ENCODE results near the gene CKS1B.
A peak's percentile ranks its signal among the peaks of the same experiment; 100 is the strongest.
"Not testable (repeated sequence)": the region's sequence is repeated elsewhere in the genome, so short reads cannot be mapped to it uniquely, and the experiment has no call there.

The CKS1B gene

DNA sequence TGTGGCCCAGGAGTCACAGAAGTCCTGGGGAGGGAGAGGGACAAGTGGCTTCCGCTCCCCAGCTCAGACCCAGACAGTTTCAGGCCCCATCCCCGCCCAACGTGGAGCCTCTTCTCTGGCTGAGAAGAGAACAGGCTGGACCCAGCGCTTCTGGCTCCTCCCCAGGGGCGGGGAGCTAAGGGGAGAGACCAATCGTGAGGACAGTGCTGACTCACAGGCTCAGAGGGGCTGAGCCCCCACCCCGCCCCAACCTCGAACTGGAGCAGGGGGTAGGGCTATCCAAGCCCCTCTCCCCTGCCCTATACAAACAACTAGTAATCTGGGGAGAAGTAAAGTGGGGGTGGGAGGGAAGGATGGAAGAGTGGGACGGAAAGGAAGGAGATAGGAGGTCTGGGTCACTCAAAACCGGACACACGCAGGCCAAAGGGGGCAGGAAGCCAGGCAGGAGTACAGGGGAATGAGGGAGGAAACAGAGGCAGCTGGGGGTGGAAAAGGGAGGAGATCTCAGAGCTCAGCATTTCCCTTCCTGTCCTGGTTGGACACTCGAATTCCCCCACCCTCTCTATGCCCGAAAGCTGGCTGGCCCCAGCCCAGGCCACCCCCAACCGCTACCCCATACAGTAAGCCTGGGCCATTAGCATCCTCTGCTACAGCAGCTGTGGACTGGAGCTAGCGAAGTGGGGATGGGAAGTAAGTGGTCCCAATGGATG is 3.7 kb upstream of the CKS1B start, which contains the start of gene SHC1:
SHC1 (minus strand) TSS at position 117 of the 710 bp plus-strand sequence. CDS start 221 bp downstream, outside the sequence.
- Mint-ChIP-seq H3K4me3 (peak within 1 kb of the TSS; percentile 40), H3K36me3 (peaks cover 2% of the 10 kb centered on the region)

DNA sequence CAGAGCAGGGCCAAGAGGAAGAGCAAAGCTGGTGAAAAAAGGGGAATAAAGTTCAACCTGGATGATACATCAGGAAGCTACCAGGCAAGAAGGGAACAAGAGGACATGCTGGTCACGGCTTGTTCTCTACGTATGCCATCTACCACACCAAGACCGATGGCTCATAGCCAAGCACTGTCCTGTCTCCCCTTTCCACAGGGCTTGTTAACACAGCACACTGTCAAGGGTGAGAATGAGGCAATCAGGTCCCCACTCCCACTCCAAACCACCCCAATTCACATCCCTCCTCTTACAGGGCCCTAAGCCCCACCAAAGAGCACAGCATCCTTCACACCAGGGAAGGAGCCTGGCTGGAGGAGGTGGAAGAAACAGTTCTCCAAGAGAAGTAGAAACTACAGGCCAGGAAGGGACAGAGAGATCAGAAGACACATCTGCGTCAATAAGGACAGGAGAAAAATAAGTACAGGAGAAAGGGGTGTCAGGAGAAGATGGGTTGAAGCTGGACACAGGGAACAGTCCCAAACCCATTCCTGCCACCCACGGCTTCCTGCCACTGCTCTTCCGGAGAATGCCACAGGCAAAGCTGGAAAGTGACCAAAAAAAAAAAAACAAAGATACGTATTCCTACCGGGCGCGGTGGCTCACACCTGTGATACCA is 3.0 kb upstream of the CKS1B start:
- Mint-ChIP-seq H3K9me3 (no peaks in the 10 kb centered on the region), H3K4me3 (peak overlapping the region; percentile 40), H3K36me3 (peaks cover 2% of the 10 kb centered on the region), H3K27me3 (no peaks in the 10 kb centered on the region), H3K27ac (peak overlapping the region; percentile 13), H3K4me1 (peaks cover 38% of the 10 kb centered on the region)

More for the DNA sequence above, 3.7 kb upstream of the CKS1B start, which contains the start of gene SHC1:
- no peaks in the 10 kb centered on the region for H3K27me3 Mint-ChIP-seq
- H3K27ac Mint-ChIP-seq = peak within 1 kb of the TSS; percentile 79
- no peaks in the 10 kb centered on the region for H3K9me3 Mint-ChIP-seq
- H3K4me1 Mint-ChIP-seq = peaks cover 38% of the 10 kb centered on the region

DNA sequence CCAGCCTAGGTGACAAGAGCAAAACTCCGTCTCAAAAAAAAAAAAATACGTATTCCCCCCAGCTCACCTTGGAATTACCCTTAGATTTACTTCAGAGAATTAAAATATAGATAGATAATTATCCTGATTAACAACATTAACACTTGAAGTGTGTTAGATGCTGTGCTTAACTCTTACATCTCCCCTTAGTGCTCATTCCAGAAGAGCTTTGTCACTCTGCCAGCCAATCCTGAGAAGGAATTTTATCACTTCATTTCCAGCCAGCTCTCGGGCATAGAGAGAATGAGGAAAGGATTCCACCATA is 2.3 kb upstream of the CKS1B start:
- Mint-ChIP-seq H3K4me1 (peaks cover 38% of the 10 kb centered on the region), H3K4me3 (no peak overlapping the region), H3K9me3 (no peaks in the 10 kb centered on the region), H3K27me3 (no peaks in the 10 kb centered on the region), H3K27ac (peak overlapping the region; percentile 69), H3K36me3 (peaks cover 2% of the 10 kb centered on the region)

DNA sequence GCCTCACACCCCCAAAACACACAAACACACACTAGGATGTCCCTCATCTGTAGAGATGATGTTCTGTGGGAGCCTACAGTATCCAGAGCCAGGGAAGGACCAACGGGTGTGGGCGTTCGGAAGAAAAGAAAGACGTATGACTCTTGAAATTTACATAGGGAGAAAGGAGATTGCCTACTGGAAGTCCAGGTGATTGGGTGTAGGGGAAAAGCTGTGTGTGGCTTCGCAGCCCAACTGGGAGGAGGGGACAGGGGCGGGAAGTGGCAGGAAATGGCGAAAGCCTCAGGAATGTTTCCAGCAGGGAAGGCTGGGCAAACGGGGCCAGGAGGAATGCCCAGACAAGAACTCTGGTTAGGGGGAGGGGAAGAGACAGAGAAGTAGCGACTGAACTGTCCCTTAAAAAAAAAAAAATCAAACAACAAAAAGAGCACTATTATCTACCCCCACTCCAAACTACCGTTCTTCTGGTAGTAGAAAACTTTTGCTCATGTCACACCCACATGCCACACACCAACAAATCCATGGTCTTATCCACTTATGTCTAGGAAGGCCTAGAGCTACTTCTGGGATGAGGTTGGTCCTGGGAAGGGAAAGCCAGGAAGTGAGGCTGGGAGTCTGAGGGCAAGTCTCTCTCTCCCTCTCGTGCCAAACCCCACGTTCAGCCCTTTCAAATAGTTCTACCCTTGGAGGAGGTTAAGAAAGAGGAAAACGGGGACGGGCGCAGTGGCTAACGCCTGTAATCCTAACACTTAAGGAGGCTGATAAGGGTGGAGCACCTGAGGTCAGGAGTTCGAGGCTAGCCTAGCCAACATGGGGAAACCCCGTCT is 1.8 kb upstream of the CKS1B start:
- H3K36me3 Mint-ChIP-seq = peaks cover 2% of the 10 kb centered on the region
- peak overlapping the region; percentile 69 for H3K27ac Mint-ChIP-seq

DNA sequence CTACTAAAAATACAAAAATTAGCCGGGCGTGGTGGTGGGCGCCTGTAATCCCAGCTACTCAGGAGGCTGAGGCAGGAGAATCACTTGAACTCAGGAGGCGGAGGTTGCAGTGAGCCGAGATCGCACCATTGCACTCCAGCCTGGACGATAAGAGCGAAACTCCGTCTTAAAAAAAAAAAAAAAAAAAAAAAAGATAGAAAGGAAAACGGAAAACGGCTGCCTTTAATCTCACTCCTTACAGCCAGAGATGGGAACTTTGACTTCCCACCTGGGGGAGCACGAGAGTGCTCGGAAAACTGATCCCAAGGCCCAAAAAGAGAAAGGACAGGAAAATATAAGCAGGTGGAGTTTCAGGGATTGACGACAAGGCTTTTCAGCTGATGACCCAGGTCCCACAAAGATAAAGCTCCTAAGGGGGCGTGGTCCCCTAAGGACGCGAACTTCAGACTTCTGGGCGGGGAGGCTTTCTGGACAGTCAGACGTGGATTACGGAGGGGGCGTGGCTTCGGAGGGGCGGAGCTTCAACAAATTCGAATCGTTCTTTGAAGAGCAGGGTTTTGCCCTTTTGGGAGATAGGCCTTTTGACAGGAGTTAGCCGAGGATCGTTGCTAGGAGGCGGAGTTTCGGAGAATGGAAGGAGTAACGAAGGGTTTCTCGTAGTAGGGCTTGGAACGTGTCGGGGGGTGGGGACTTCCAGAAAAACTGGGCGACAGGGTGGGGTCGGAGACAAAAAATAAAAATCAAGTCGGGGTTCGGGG is 958 bp upstream of the CKS1B start:
- peaks cover 33% of the 10 kb centered on the region for H3K4me1 Mint-ChIP-seq
- no peaks in the 10 kb centered on the region for H3K9me3 Mint-ChIP-seq
- no peak overlapping the region for H3K4me3 Mint-ChIP-seq
- H3K27ac Mint-ChIP-seq = no peak overlapping the region
- H3K36me3 Mint-ChIP-seq = peaks cover 2% of the 10 kb centered on the region
- H3K27me3 Mint-ChIP-seq = no peaks in the 10 kb centered on the region

More for the DNA sequence above, 1.8 kb upstream of the CKS1B start:
- Mint-ChIP-seq H3K27me3 (no peaks in the 10 kb centered on the region), H3K9me3 (no peaks in the 10 kb centered on the region), H3K4me3 (no peak overlapping the region), H3K4me1 (peaks cover 38% of the 10 kb centered on the region)

DNA sequence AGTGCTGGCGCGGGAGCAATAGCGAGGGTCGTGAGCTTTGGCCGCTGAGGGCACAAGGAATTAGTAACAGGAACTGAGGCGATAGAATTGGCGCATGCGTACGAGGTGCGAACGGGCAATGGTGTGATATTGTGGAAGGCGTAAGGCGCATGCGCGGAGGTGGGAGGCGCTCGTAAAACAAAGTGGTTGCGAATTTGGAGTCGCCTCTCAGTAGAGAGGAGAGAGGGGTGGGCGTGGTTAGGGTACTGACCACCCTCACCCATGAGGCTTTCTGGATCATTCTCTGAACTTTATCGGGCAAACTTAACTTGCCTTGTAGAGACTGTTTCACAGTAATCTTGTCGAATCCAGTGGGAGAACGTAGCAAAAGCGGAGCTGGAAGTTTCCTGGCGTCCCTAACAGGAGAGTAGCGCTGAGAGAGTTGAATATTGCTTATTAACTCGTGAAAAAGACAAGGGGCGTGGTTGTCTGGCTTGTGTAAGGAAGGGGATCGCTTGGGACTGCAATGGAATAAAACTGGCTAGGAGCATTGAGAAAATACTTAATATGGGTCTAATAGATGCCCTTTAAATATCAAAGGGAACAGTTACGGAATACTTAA is 427 bp downstream of the CKS1B start:
- Mint-ChIP-seq H3K4me1 (peaks cover 23% of the 10 kb centered on the region), H3K27ac (no peak overlapping the region), H3K36me3 (peaks cover 2% of the 10 kb centered on the region), H3K27me3 (no peaks in the 10 kb centered on the region), H3K9me3 (no peaks in the 10 kb centered on the region), H3K4me3 (no peak overlapping the region)

DNA sequence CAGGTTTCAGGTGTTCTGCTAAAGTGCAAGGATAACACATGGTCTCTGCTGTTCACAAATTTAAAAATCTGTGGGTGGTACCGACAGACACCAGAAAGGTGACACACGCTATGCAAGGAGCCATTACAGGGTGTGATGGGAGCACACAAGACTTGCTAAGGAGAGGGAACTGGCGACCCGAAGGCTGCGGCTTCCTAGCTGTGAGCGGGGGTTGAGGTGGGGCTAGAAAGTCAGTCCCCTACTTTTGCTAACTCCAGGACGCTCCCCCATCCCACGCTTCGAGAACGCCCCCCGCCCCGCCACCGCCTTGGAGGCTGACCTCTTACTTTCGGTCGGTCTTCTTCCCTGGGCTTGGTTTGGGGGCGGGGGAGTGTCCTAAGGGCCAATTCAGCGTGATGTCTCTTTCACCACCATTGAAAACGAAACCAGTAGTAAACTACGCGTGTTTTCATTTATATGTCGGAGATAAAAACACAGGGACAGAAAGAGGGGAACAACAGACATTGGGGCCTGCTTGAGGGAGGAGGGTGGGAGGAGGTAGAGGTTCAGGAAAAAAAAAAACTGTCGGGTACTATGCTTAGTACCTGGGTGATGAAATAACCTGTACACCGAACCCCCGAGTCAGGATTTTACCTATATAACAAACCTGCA is 1.1 kb downstream of the CKS1B start:
- H3K27ac Mint-ChIP-seq = no peak overlapping the region
- no peaks in the 10 kb centered on the region for H3K9me3 Mint-ChIP-seq
- peaks cover 2% of the 10 kb centered on the region for H3K36me3 Mint-ChIP-seq
- no peaks in the 10 kb centered on the region for H3K27me3 Mint-ChIP-seq
- no peak overlapping the region for H3K4me3 Mint-ChIP-seq
- peaks cover 23% of the 10 kb centered on the region for H3K4me1 Mint-ChIP-seq

DNA sequence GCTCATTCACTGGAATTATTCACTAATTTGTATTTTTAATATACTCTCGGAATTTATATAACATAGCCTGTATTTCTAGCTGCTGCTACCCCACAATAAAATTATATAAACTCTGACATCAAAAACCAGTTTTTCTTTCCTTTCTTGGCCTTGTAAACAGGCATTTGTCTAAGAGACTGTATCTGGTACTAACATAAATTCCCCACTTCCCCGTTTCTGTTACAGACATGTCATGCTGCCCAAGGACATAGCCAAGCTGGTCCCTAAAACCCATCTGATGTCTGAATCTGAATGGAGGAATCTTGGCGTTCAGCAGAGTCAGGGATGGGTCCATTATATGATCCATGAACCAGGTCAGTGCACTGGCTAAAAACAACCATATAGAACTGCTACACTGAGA is 3.3 kb downstream of the CKS1B start:
- H3K27me3 Mint-ChIP-seq, H3K4me1 Mint-ChIP-seq, H3K36me3 Mint-ChIP-seq, H3K4me3 Mint-ChIP-seq, H3K9me3 Mint-ChIP-seq: not testable (repeated sequence)
- H3K27ac Mint-ChIP-seq = peak overlapping the region; percentile 26

DNA sequence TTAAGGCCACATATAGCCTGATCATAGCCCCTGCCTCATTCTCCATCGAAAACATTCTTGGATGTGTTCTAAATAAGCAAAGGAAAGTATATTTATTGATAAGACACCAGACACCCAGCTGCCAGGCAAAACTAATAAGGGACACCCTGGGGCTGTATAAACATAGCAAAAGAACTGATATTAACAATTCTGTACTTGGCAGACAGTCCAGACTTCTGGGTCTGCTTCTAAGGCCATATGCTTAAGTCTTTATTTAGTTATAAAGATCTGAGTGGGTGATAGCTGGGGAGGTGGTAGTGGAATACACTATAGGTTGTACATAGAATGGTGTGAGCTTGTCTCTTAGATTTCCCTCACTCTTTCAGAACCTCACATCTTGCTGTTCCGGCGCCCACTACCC is 3.9 kb downstream of the CKS1B start:
- Mint-ChIP-seq H3K4me1 (no peaks in the 10 kb centered on the region), H3K27me3 (no peaks in the 10 kb centered on the region), H3K27ac (no peak overlapping the region), H3K9me3 (no peaks in the 10 kb centered on the region), H3K36me3 (peaks cover 2% of the 10 kb centered on the region), H3K4me3 (no peak overlapping the region)

DNA sequence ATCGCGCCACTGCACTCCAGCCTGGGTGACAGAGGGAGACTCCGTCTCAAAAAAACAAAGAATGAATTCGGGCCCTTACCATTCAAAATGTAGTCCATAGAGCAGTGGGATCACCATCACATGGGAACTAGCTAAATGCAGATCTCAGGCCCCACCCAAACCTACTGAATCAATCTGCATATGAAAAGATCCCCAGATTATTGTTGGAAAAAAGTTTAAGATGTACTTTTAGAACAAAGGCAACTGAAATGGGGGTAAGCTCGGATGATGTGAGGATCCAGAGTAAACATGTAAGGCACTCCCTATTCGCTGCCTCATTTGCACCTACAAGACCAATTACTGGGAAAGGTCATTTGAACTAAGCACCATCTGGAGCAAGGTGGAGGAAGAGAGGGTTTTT is 7.9 kb downstream of the CKS1B start:
- Mint-ChIP-seq H3K36me3 (peaks cover 2% of the 10 kb centered on the region), H3K4me1 (peaks cover 12% of the 10 kb centered on the region), H3K27ac (peak overlapping the region; percentile 41), H3K27me3 (no peaks in the 10 kb centered on the region), H3K9me3 (no peaks in the 10 kb centered on the region), H3K4me3 (no peak overlapping the region)

DNA sequence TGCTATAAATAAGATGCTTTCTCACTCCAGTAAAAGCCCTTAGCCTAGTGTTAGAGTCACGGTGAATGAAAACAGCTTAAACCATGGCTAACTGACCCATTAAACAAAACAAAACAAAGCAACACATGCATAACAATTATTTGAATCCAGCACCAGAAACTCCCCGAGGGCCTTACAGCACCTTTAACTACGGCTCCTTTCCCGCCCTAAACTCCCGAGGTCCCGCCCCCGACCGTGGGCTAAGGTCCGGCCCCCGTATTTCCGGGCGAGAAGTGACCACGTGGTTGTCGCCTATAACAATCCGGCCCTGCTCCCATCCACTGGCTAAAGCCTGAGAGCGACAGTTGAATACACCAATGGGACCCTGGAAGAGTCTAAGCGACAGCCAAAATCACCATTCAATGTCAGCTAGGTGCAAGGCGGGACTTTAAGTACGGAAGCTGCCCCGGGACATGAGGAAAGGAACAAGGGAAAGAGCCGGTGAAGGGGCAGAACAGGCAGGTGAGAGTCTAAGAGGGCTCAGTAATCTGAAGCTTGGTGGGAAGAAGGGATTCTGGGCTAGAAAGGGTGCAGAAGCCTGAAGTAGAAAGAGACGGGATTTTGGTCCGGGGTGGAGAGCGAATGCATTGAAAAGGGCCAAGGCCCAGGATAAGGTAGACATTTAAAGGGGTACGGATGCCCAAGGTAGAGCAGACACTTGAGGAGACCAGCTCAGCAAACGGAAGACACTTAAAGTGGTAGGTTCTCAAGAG is 8.6 kb downstream of the CKS1B start, which contains the start of gene FLAD1:
FLAD1 (plus strand) TSS at position 448 of the 752 bp plus-strand sequence. CDS start 351 bp downstream, outside the sequence.
- H3K27me3 Mint-ChIP-seq = no peaks in the 10 kb centered on the region
- H3K4me1 Mint-ChIP-seq = peaks cover 13% of the 10 kb centered on the region
- H3K36me3 Mint-ChIP-seq = peaks cover 2% of the 10 kb centered on the region
- no peaks in the 10 kb centered on the region for H3K9me3 Mint-ChIP-seq
- H3K4me3 Mint-ChIP-seq = no peak within 1 kb of the TSS
- peak within 1 kb of the TSS; percentile 41 for H3K27ac Mint-ChIP-seq

DNA sequence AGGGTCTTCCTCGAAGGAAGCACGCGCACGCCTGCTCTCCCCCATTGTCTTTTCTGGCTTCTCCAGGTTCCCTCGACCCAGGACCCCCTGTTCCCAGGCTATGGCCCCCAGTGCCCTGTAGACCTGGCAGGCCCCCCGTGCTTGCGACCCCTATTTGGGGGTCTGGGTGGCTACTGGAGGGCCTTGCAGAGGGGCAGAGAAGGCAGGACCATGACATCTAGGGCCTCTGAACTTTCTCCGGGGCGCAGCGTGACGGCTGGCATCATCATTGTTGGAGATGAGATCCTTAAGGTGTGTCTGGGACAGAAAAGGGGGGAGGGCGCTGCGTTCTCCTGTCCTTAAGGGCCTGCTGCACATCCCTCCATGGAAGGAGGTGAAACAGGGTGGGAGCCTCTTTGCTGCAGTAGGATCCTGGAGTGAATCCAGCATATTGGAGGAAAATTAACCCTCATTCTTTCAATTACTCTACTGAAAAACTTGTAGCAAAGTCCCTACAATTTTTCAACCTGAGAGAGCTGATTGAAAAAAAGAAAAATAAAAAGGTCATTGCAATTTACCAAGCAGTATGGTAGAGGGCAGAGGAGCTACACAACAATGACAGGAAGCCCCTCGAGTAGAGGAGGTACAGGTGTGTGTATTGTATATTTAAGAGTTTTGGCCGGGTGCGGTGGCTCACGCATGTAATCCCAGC is 9.4 kb downstream of the CKS1B start:
- Mint-ChIP-seq H3K9me3 (no peaks in the 10 kb centered on the region), H3K27ac (no peak overlapping the region), H3K4me3 (no peak overlapping the region), H3K36me3 (peaks cover 3% of the 10 kb centered on the region), H3K27me3 (no peaks in the 10 kb centered on the region), H3K4me1 (peaks cover 22% of the 10 kb centered on the region)

DNA sequence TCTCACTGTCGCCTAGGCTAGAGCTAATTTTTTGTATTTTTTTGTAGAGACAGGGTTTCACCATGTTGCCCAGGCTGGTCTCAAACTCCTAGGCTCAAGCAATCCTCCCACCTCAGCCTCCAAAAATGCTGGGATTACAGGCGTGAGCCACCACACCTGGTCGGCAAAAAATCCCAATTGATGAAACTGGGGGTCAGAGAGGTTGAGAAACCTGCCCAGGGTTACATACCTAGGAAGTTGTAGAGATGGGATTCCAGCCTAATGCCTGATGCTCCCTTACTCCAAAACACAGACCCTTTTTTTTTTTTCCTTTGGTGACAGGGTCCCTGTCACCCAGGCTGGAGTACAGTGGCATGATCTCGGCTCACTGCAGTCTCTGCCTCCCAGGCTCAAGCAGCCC is 12.3 kb downstream of the CKS1B start:
- H3K27me3 Mint-ChIP-seq, H3K4me3 Mint-ChIP-seq, H3K27ac Mint-ChIP-seq, H3K36me3 Mint-ChIP-seq, H3K9me3 Mint-ChIP-seq: not testable (repeated sequence)
- peaks cover 32% of the 10 kb centered on the region for H3K4me1 Mint-ChIP-seq

Data from activated naive CD4-positive, alpha-beta T cell treated with anti-CD3 and anti-CD28 coated beads, Interleukin-2, amount 50 U/mL, for 24 hours (primary cell).